ENCODE measurements around the gene SNX19. TPM values are rescaled to one million over a fixed set of nuclear protein-coding genes. Genes with fewer than 3 reads are reported as not detected.

The SNX19 gene
- polyA plus RNA-seq, 1 of the 3 experiments (the other 2 are of a cell fraction) = 16.6 TPM

- H4K20me1 ChIP-seq (ENCODE audit: insufficient read depth) = no peaks in the 10 kb centered on the region
- CTCF ChIA-PET = interaction anchor here (1.1 to 2.8 kb wide), 3 partner anchors 420 to 423 kb away, joined by 3 to 9 read pairs (median 9); no protein-coding TSS in a partner anchor
- H3K9me2 ChIP-seq = no peaks in the 10 kb centered on the region
- no peak overlapping the region for H3K4me2 ChIP-seq
- WGBS (ENCODE audit: low lambda C conversion rate) = 83% methylated on average over 4 of the region's 4 CpGs
- TF ChIP-seq EP300 (IDR thresholded peaks at IDR 0.05; ENCODE audit: borderline replicate concordance in 1 of 2, low read depth in 1 of 2, low read length in 1 of 2) (no peak), FOSL2 (IDR thresholded peaks at IDR 0.05; ENCODE audit: borderline replicate concordance, low read depth) (no peak), ELF1 (IDR thresholded peaks at IDR 0.05) (no peak)
- H3K27ac ChIP-seq (ENCODE audit: low read depth in 2 of 2, low read length in 1 of 2) = no peak overlapping the region
- H3K9ac ChIP-seq = no peak overlapping the region
- peaks cover 0 to under 1% of the 10 kb centered on the region in 2 experiments; a peak in 2 of 4 replicates for H3K4me1 ChIP-seq (ENCODE audit: control insufficient read depth in 1 of 2, insufficient read depth in 2 of 2, low read depth in 1 of 2, low read length in 1 of 2)
- H3K27me3 ChIP-seq (ENCODE audit: insufficient read depth) = no peaks in the 10 kb centered on the region
- H3F3A ChIP-seq (replicated peaks; ENCODE audit: insufficient read depth) = peaks cover 1% of the 10 kb centered on the region
- no peak for DNase-seq
- no peaks in the 10 kb centered on the region for H3K79me2 ChIP-seq (ENCODE audit: insufficient read depth)
- POLR2A ChIA-PET = no interaction called here
- H3K9me3 ChIP-seq = peaks cover 6% of the 10 kb centered on the region; the same call in 1 of the 2 replicates
- no peaks in the 10 kb centered on the region for H3K36me3 ChIP-seq (replicated peaks in 1 of 2; ENCODE audit: control insufficient read depth in 1 of 2, insufficient read depth in 2 of 2, low read length in 1 of 2)
- no peak overlapping the region for H2AFZ ChIP-seq (ENCODE audit: low read depth)
- no peak overlapping the region for H3K4me3 ChIP-seq (ENCODE audit: low read depth in 2 of 2, low read length in 1 of 2)
Measured at GRCh38 chr11:130854483-130854882, 61.8 kb downstream of the SNX19 start.

GRCh38 chr11:130852589-130852988 lies 63.7 kb downstream of the SNX19 start:
- Histone ChIP-seq H3K4me1 (ENCODE audit: control insufficient read depth in 1 of 2, insufficient read depth in 2 of 2, low read depth in 1 of 2, low read length in 1 of 2) (peaks cover 0 to 16% of the 10 kb centered on the region in 2 experiments; a peak in 2 of 4 replicates), H3K9me2 (no peaks in the 10 kb centered on the region), H3K4me3 (ENCODE audit: low read depth in 2 of 2, low read length in 1 of 2) (no peak overlapping the region), H3K27me3 (ENCODE audit: insufficient read depth) (no peaks in the 10 kb centered on the region), H4K20me1 (ENCODE audit: insufficient read depth) (no peaks in the 10 kb centered on the region), H3K79me2 (ENCODE audit: insufficient read depth) (no peaks in the 10 kb centered on the region), H3K36me3 (replicated peaks in 1 of 2; ENCODE audit: control insufficient read depth in 1 of 2, insufficient read depth in 2 of 2, low read length in 1 of 2) (no peaks in the 10 kb centered on the region), H3K4me2 (no peak overlapping the region), H2AFZ (ENCODE audit: low read depth) (no peak overlapping the region), H3K9ac (no peak overlapping the region), H3K27ac (ENCODE audit: low read depth in 2 of 2, low read length in 1 of 2) (no peak overlapping the region), H3F3A (replicated peaks; ENCODE audit: insufficient read depth) (peaks cover 15% of the 10 kb centered on the region), H3K9me3 (peaks cover 6% of the 10 kb centered on the region; the same call in 1 of the 2 replicates)
- DNase-seq = no peak
- ChIA-PET CTCF (interaction anchor here (0.8 to 3.8 kb wide), 4 partner anchors 9 to 422 kb away, joined by 3 to 25 read pairs (median 7); no protein-coding TSS in a partner anchor), POLR2A (interaction anchor here (0.5 kb wide), 1 partner anchor 39 kb away, joined by 3 read pairs; no protein-coding TSS in a partner anchor)
- TF ChIP-seq FOSL2 (IDR thresholded peaks at IDR 0.05; ENCODE audit: borderline replicate concordance, low read depth) = no peak
- 75% methylated on average over 8 of the region's 8 CpGs for WGBS (ENCODE audit: low lambda C conversion rate)

GRCh38 chr11:130850185-130850944 lies 65.9 kb downstream of the SNX19 start:
- ChIA-PET CTCF (interaction anchor here (0.6 to 3.8 kb wide), 2 partner anchors 12 kb away, joined by 3 to 25 read pairs; no protein-coding TSS in a partner anchor), POLR2A (no interaction called here)
- Histone ChIP-seq H3K4me1 (ENCODE audit: control insufficient read depth in 1 of 2, insufficient read depth in 2 of 2, low read depth in 1 of 2, low read length in 1 of 2) (peaks cover 0 to 28% of the 10 kb centered on the region in 2 experiments; a peak in 2 of 4 replicates), H3K9me3 (no peaks in the 10 kb centered on the region), H3K27me3 (ENCODE audit: insufficient read depth) (no peaks in the 10 kb centered on the region), H3F3A (replicated peaks; ENCODE audit: insufficient read depth) (peaks cover 30% of the 10 kb centered on the region), H3K9ac (no peak overlapping the region), H3K4me3 (ENCODE audit: low read depth in 2 of 2, low read length in 1 of 2) (no peak overlapping the region), H3K79me2 (ENCODE audit: insufficient read depth) (no peaks in the 10 kb centered on the region), H2AFZ (ENCODE audit: low read depth) (no peak overlapping the region), H3K36me3 (replicated peaks in 1 of 2; ENCODE audit: control insufficient read depth in 1 of 2, insufficient read depth in 2 of 2, low read length in 1 of 2) (no peaks in the 10 kb centered on the region), H4K20me1 (ENCODE audit: insufficient read depth) (no peaks in the 10 kb centered on the region), H3K9me2 (no peaks in the 10 kb centered on the region), H3K27ac (ENCODE audit: low read depth in 2 of 2, low read length in 1 of 2) (no peak overlapping the region), H3K4me2 (no peak overlapping the region)
- DNase-seq = no peak
- TF ChIP-seq TCF12 (IDR thresholded peaks at IDR 0.05) (no peak), USF1 (IDR thresholded peaks at IDR 0.05; ENCODE audit: borderline replicate concordance, low read depth) (no peak), NFIC (IDR thresholded peaks at IDR 0.05; ENCODE audit: borderline replicate concordance) (no peak), SMC3 (IDR thresholded peaks at IDR 0.05; ENCODE audit: low read depth, low read length) (no peak), RXRA (IDR thresholded peaks at IDR 0.05; ENCODE audit: borderline replicate concordance, low read depth) (no peak), YY1 (IDR thresholded peaks at IDR 0.05; ENCODE audit: low read depth) (no peak), GABPA (IDR thresholded peaks at IDR 0.05; ENCODE audit: low read depth) (no peak), MAX (IDR thresholded peaks at IDR 0.05; ENCODE audit: low read depth) (no peak), NRF1 (IDR thresholded peaks at IDR 0.05; ENCODE audit: low read depth, low read length) (no peak), RCOR1 (IDR thresholded peaks at IDR 0.05; ENCODE audit: low read length) (no peak), SIN3A (IDR thresholded peaks at IDR 0.05; ENCODE audit: borderline replicate concordance, low read depth, low read length) (no peak), PBX3 (IDR thresholded peaks at IDR 0.05) (no peak), CTCF (IDR thresholded peaks at IDR 0.05) (no peak), EP300 (IDR thresholded peaks at IDR 0.05; ENCODE audit: borderline replicate concordance in 1 of 2, low read depth in 1 of 2, low read length in 1 of 2) (no peak), POLR2AphosphoS5 (IDR thresholded peaks at IDR 0.05; ENCODE audit: low read depth, low read length) (no peak)
- WGBS (ENCODE audit: low lambda C conversion rate) = 73% methylated on average over 6 of the region's 6 CpGs

Measured in SK-N-SH (cell line).